Sigmoid colon (tissue), 4 donors: ENCODE measurements around the gene MDFI.

Experiments used
- CTCF ChIP-seq, 4 experiments: fragments of 450-650 bp in 3 of 4; fragments of 200-600 bp in 1 of 4; IDR thresholded peaks; one replicate each; pipeline ENCODE4 v1.5.1; 2016 to 2019; ENCODE audit warnings: antibody characterized with exemption in 4 of 4, mild to moderate bottlenecking in 3 of 4, moderate library complexity in 2 of 4
- POLR2A ChIP-seq, 2 donors: fragments of 450-650 bp; IDR thresholded peaks; one replicate each; pipeline ENCODE4 v1.6.1; 2016; ENCODE audit warnings: antibody characterized with exemption in 2 of 2, mild to moderate bottlenecking in 2 of 2, moderate library complexity in 2 of 2
- POLR2AphosphoS5 ChIP-seq, 4 donors: sonication (generic); formaldehyde crosslinking; IDR thresholded peaks; one replicate each; pipeline ENCODE4 v1.6.1; 2017; ENCODE audit warnings: antibody characterized with exemption in 4 of 4

- TF ChIP-seq CTCF (IDR thresholded peaks at IDR 0.05) (no peak), POLR2A (IDR thresholded peaks at IDR 0.05) (no peak), POLR2AphosphoS5 (IDR thresholded peaks at IDR 0.05) (no peak)
Observed at GRCh38 chr6:41629128-41629527, 9.1 kb upstream of the MDFI start.
